C4-2B (cell line): ENCODE results near the gene ASB6.

Experiments used
- CTCF ChIP-seq: fragments of 450-650 bp; conservative IDR thresholded peaks from 2 replicates; pipeline ENCODE4 v1.5.1; 2017; ENCODE audit warnings: mild to moderate bottlenecking
- ZFX ChIP-seq: fragments of 450-650 bp; IDR thresholded peaks from 2 replicates; pipeline ENCODE4 v1.6.1; 2017

GRCh38 chr9:129617167-129617566, 24.8 kb downstream of the ASB6 start:
- TF ChIP-seq CTCF = peak; percentile 61
- TF ChIP-seq ZFX = no peak
